ENCODE results near the gene ATF2. TPM values are rescaled to one million over a fixed set of nuclear protein-coding genes. Genes with fewer than 3 reads are reported as not detected.

Gene ATF2
- total RNA-seq, result 10 to 100 TPM; 35.4 to 36.9 TPM
- long read RNA-seq, full-length matches to known transcripts, result 7 of 9 reads
- long read RNA-seq, partial matches to known transcripts, result 0 of 9 reads
- long read RNA-seq, other reads (novel, unspliced or antisense), result 2 of 9 reads

- intact Hi-C loops (cut with DNase I, micrococcal nuclease), result no loop called here
- ATAC-seq, result peak; percentile 93
- peak; percentile 96 to 100 for DNase-seq
These were observed at the start of gene ATF2 for GRCh38 chr2:175167792-175168563. TSS of gene ATF2 (minus strand) at chr2:175168203. CDS start at chr2:175136443, 31,760 bp downstream.

GRCh38 chr2:175207741-175208438 is 39.9 kb upstream of the ATF2 start:
- peak in 1 of 2 donors; percentile 16 for DNase-seq
- ATAC-seq, result no peak
- intact Hi-C loops (cut with DNase I, micrococcal nuclease), result no loop called here

GRCh38 chr2:175206866-175207265 is 38.9 kb upstream of the ATF2 start:
- DNase-seq (no peak), ATAC-seq (no peak)
- intact Hi-C loops (cut with DNase I, micrococcal nuclease), result no loop called here

GRCh38 chr2:175205523-175205922 is 37.5 kb upstream of the ATF2 start:
- intact Hi-C loops (cut with DNase I, micrococcal nuclease), result no loop called here
- no peak for DNase-seq
- no peak for ATAC-seq

GRCh38 chr2:175203621-175204496 is 35.9 kb upstream of the ATF2 start:
- intact Hi-C loops (cut with DNase I, micrococcal nuclease), result no loop called here
- peak; percentile 77 for ATAC-seq
- DNase-seq, result peak; percentile 38 to 47

- DNase-seq (no peak), ATAC-seq (no peak)
- intact Hi-C loops (cut with DNase I, micrococcal nuclease), result no loop called here
These were observed 27.0 kb upstream of the ATF2 start for GRCh38 chr2:175195012-175195411.

GRCh38 chr2:175188761-175189160 is 20.8 kb upstream of the ATF2 start:
- ATAC-seq, result no peak
- DNase-seq, result no peak
- intact Hi-C loops (cut with DNase I, micrococcal nuclease), result no loop called here

- intact Hi-C loops (cut with DNase I, micrococcal nuclease), result no loop called here
- peak; percentile 69 for ATAC-seq
- no peak for DNase-seq
These were observed 19.4 kb upstream of the ATF2 start for GRCh38 chr2:175187378-175187777.

GRCh38 chr2:175183674-175184073 is 15.7 kb upstream of the ATF2 start:
- DNase-seq, result no peak
- intact Hi-C loops (cut with DNase I, micrococcal nuclease), result no loop called here
- ATAC-seq, result no peak

- DNase-seq (no peak), ATAC-seq (no peak)
- intact Hi-C loops (cut with DNase I, micrococcal nuclease), result no loop called here
These were observed 13.9 kb upstream of the ATF2 start for GRCh38 chr2:175181877-175182308.

GRCh38 chr2:175181104-175181876 is 13.3 kb upstream of the ATF2 start, which contains the start of gene ATP5MC3:
TSS of gene ATP5MC3 (minus strand) at chr2:175181710. CDS start at chr2:175181393, 317 bp downstream.
- ATAC-seq (peak; percentile 96), DNase-seq (peak; percentile 96)
- intact Hi-C loops (cut with DNase I, micrococcal nuclease), result no loop called here

GRCh38 chr2:175180701-175181103 is 12.7 kb upstream of the ATF2 start:
- intact Hi-C loops (cut with DNase I, micrococcal nuclease), result no loop called here
- peak; percentile 84 for ATAC-seq
- peak; percentile 59 to 63 for DNase-seq

- no peak for ATAC-seq
- intact Hi-C loops (cut with DNase I, micrococcal nuclease), result no loop called here
- DNase-seq, result no peak
These were observed 8.6 kb upstream of the ATF2 start for GRCh38 chr2:175176624-175177023.

GRCh38 chr2:175175896-175176295 is 7.9 kb upstream of the ATF2 start:
- intact Hi-C loops (cut with DNase I, micrococcal nuclease), result no loop called here
- no peak for ATAC-seq
- no peak for DNase-seq

GRCh38 chr2:175175320-175175719 is 7.3 kb upstream of the ATF2 start:
- no peak for DNase-seq
- peak; percentile 26 for ATAC-seq
- intact Hi-C loops (cut with DNase I, micrococcal nuclease), result no loop called here

- intact Hi-C loops (cut with DNase I, micrococcal nuclease), result no loop called here
- ATAC-seq (no peak), DNase-seq (no peak)
These were observed 2.8 kb upstream of the ATF2 start for GRCh38 chr2:175170659-175171304.

- ATAC-seq (no peak), DNase-seq (no peak)
- intact Hi-C loops (cut with DNase I, micrococcal nuclease), result no loop called here
These were observed 1.2 kb upstream of the ATF2 start for GRCh38 chr2:175169191-175169590.

GRCh38 chr2:175168564-175168945 is 552 bp upstream of the ATF2 start:
- no peak for DNase-seq
- intact Hi-C loops (cut with DNase I, micrococcal nuclease), result no loop called here
- no peak for ATAC-seq

Measured in left colon (tissue), 2 donors.